Trophoblast cell (in vitro differentiated cells and primary cell): ENCODE results near the gene ZC3H11A.

Source experiments
- DNase-seq, 2 donors: peaks; one replicate each; pipeline ENCODE4 v3.0.0-alpha.2; 2016
- H2AFZ ChIP-seq: 2 replicates; pipeline ENCODE4 v1.6.1; 2013; ENCODE audit warnings: low read length, moderate library complexity, mild to moderate bottlenecking; ENCODE audit not compliant: insufficient read depth, poor library complexity
- H2AK5ac ChIP-seq: 2 replicates; pipeline ENCODE4 v1.6.1; 2013; ENCODE audit warnings: mild to moderate bottlenecking, low read length
- H2BK120ac ChIP-seq: 2 replicates; pipeline ENCODE4 v1.6.1; 2013; ENCODE audit warnings: low read length, mild to moderate bottlenecking, moderate library complexity; ENCODE audit not compliant: insufficient read depth, poor library complexity
- H2BK12ac ChIP-seq: 2 replicates; pipeline ENCODE4 v1.6.1; 2013; ENCODE audit warnings: mild to moderate bottlenecking, low read length, moderate library complexity
- H2BK5ac ChIP-seq: 2 replicates; pipeline ENCODE4 v1.6.1; 2013; ENCODE audit warnings: low read length, low read depth, moderate library complexity, mild to moderate bottlenecking; ENCODE audit not compliant: poor library complexity
- H3K14ac ChIP-seq: 2 replicates; pipeline ENCODE4 v1.6.1; 2013; ENCODE audit warnings: mild to moderate bottlenecking, low read length
- H3K18ac ChIP-seq: 2 replicates; pipeline ENCODE4 v1.6.1; 2013; ENCODE audit warnings: mild to moderate bottlenecking, low read length
- H3K23ac ChIP-seq: 2 replicates; pipeline ENCODE4 v1.6.1; 2013; ENCODE audit warnings: low read length
- H3K27ac ChIP-seq: 2 replicates; pipeline ENCODE4 v1.5.1; 2013; ENCODE audit warnings: low read depth, mild to moderate bottlenecking, inconsistent platforms, low read length, moderate library complexity
- H3K27me3 ChIP-seq: 2 replicates; pipeline ENCODE4 v1.6.1; 2013; ENCODE audit warnings: inconsistent platforms, mild to moderate bottlenecking, low read length, moderate library complexity; ENCODE audit not compliant: insufficient read depth
- H3K36me3 ChIP-seq, 2 experiments: 1 replicate in 1 of 2; 2 replicates in 1 of 2; pipeline ENCODE4 v1.6.1; 2013; ENCODE audit warnings: low read length in 2 of 2, mild to moderate bottlenecking in 2 of 2, moderate library complexity in 1 of 2; ENCODE audit not compliant: insufficient read depth in 2 of 2, control insufficient read depth in 1 of 2
- H3K4ac ChIP-seq: 2 replicates; pipeline ENCODE4 v1.6.1; 2013; ENCODE audit warnings: low read depth, mild to moderate bottlenecking, low read length, moderate library complexity
- H3K4me1 ChIP-seq, 2 experiments: 1 replicate in 1 of 2; 2 replicates in 1 of 2; pipeline ENCODE4 v1.6.1; 2013; ENCODE audit warnings: low read length in 2 of 2, mild to moderate bottlenecking in 2 of 2, moderate library complexity in 1 of 2; ENCODE audit not compliant: insufficient read depth in 2 of 2, control insufficient read depth in 1 of 2
- H3K4me2 ChIP-seq: 2 replicates; pipeline ENCODE4 v1.6.1; 2013; ENCODE audit warnings: inconsistent platforms, mild to moderate bottlenecking, low read length, moderate library complexity
- H3K4me3 ChIP-seq: 2 replicates; pipeline ENCODE4 v1.5.1; 2013; ENCODE audit warnings: mild to moderate bottlenecking, low read depth, low read length, inconsistent platforms
- H3K79me1 ChIP-seq: one replicate; pipeline ENCODE4 v1.6.1; 2013; ENCODE audit warnings: low read length
- H3K79me2 ChIP-seq: 2 replicates; pipeline ENCODE4 v1.6.1; 2013; ENCODE audit warnings: low read length, mild to moderate bottlenecking; ENCODE audit not compliant: control insufficient read depth, insufficient read depth, poor library complexity
- H3K9ac ChIP-seq: 2 replicates; pipeline ENCODE4 v1.6.1; 2013; ENCODE audit warnings: mild to moderate bottlenecking, low read length
- H3K9me3 ChIP-seq: 2 replicates; pipeline ENCODE4 v1.6.1; 2013; ENCODE audit warnings: low read depth, mild to moderate bottlenecking, control low read depth, inconsistent platforms, low read length; ENCODE audit not compliant: insufficient read depth
- H4K12ac ChIP-seq: 2 replicates; pipeline ENCODE4 v1.6.1; 2013; ENCODE audit warnings: low read depth, mild to moderate bottlenecking, low read length, moderate library complexity
- H4K8ac ChIP-seq: 2 replicates; pipeline ENCODE4 v1.6.1; 2013; ENCODE audit warnings: low read depth, mild to moderate bottlenecking, low read length, moderate library complexity
- H4K91ac ChIP-seq: one replicate; pipeline ENCODE4 v1.6.1; 2013; ENCODE audit warnings: low read depth, mild to moderate bottlenecking, low read length, moderate library complexity
- WGBS: extraction: QIAGEN DNeasy Blood & Tissue Kit; methylation state at CpG from one replicate; pipeline ENCODE4 v1.1.7; 2013; ENCODE audit warnings: missing lambda C conversion rate; ENCODE audit not compliant: insufficient read length, insufficient coverage; ENCODE audit errors: extremely low coverage; 5-methylcytosine and 5-hydroxymethylcytosine counted together

ZC3H11A gene

DNA sequence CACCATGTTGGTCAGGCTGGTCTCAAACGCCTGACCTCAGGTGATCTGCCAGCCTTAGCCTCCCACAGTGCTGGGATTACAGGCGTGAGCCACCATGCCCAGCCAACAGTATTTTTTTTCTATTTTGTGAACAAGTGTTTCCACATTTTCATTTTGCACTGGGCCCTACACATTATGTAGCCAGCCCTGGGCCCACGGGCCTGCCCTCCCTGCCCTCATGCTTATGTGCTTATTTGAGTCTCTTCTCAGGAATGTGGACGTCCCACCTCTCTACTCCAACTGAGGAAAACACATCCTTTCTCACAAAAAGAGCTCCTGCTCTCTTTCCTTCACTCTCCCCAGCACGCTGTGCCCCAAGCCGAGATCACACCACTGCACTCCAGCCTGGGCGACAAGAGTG, 13.5 kb upstream of the ZC3H11A start:
- H2BK120ac ChIP-seq = peak overlapping the region; percentile 81
- no peak overlapping the region for H3K4ac ChIP-seq
- H3K4me2 ChIP-seq = no peak overlapping the region
- H2BK5ac ChIP-seq = no peak overlapping the region
- peak overlapping the region; percentile 51 for H4K91ac ChIP-seq
- H3K4me3 ChIP-seq = no peak overlapping the region
- H3K27me3 ChIP-seq = no peaks in the 10 kb centered on the region
- no peaks in the 10 kb centered on the region for H3K36me3 ChIP-seq
- peaks cover 2 to 3% of the 10 kb centered on the region in 2 experiments for H3K4me1 ChIP-seq
- H2AK5ac ChIP-seq = no peak overlapping the region
- H3K27ac ChIP-seq = no peak overlapping the region
- no peaks in the 10 kb centered on the region for H3K79me2 ChIP-seq
- peak overlapping the region; percentile 37 for H4K8ac ChIP-seq
- no peak overlapping the region for H3K14ac ChIP-seq
- no CpG with 5 or more reads among the region's 7 CpGs for WGBS
- H3K79me1 ChIP-seq = no peaks in the 10 kb centered on the region
- H3K9me3 ChIP-seq = no peaks in the 10 kb centered on the region
- no peak overlapping the region for H2AFZ ChIP-seq
- H2BK12ac ChIP-seq = no peak overlapping the region
- no peak overlapping the region for H4K12ac ChIP-seq
- DNase-seq = peak; percentile 65 to 71
- H3K9ac ChIP-seq = no peak overlapping the region
- no peak overlapping the region for H3K23ac ChIP-seq
- H3K18ac ChIP-seq = no peak overlapping the region

DNA sequence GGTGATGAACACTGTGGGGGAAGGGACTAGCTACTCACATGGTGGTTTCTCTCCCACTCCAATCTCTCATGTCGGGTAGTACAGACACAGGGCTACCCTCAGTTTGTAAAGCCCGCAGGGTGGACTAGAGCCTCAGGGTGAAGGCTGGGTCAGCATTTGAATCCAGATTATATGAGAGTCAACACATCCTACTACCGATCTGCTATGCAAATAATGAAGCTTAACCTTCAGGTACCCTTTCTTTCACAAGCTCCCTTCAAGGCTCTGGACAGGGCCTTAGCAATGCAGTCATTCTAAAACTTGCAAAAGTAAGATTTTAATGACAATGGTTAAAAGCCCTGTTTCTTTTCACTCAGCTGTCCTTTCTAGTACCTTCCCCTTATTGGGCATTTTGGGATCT, 5.5 kb upstream of the ZC3H11A start:
- Histone ChIP-seq H3K4me1 (peaks cover 5 to 11% of the 10 kb centered on the region in 2 experiments), H2BK5ac (peak overlapping the region; percentile 59), H2AK5ac (peak overlapping the region; percentile 53), H3K23ac (no peak overlapping the region), H3K4ac (no peak overlapping the region), H3K79me2 (no peaks in the 10 kb centered on the region), H3K36me3 (no peaks in the 10 kb centered on the region), H4K12ac (no peak overlapping the region), H3K18ac (no peak overlapping the region), H4K8ac (peak overlapping the region; percentile 33), H3K27me3 (no peaks in the 10 kb centered on the region), H4K91ac (peak overlapping the region; percentile 4), H2BK12ac (peak overlapping the region; percentile 74), H3K79me1 (peaks cover 10% of the 10 kb centered on the region), H3K9me3 (no peaks in the 10 kb centered on the region), H2BK120ac (peak overlapping the region; percentile 52), H3K4me3 (no peak overlapping the region), H3K27ac (peak overlapping the region; percentile 53), H2AFZ (no peak overlapping the region), H3K4me2 (no peak overlapping the region), H3K14ac (peak overlapping the region; percentile 15), H3K9ac (no peak overlapping the region)
- WGBS = no CpG with 5 or more reads among the region's 3 CpGs
- DNase-seq = peak; percentile 92 to 97

DNA sequence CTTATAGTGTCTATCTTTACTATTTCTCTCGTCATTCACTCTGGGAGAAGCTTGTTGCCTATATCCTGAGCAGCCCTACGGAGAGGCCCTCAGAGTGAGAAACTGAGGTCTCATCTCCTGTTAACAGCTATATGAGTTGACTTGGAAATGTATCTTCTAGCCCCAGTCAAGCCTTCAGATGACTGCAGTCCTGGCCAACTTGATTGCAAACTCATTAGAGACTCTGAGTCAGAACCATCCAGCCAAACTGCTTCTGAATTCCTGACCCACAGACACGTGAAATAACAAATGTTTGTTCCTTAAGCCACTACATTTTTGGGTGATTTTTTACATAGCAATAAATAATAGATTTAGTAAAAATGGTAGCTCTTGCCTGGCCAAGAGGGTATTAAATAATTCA, 3.9 kb upstream of the ZC3H11A start:
- Histone ChIP-seq H3K9ac (no peak overlapping the region), H2AFZ (no peak overlapping the region), H3K23ac (no peak overlapping the region), H3K27me3 (no peaks in the 10 kb centered on the region), H3K9me3 (no peaks in the 10 kb centered on the region), H3K79me2 (peaks cover 7% of the 10 kb centered on the region), H3K4me3 (no peak overlapping the region), H3K27ac (peak overlapping the region; percentile 28), H2BK5ac (peak overlapping the region; percentile 46), H3K79me1 (peaks cover 19% of the 10 kb centered on the region), H3K4me2 (no peak overlapping the region), H3K18ac (no peak overlapping the region), H2BK12ac (no peak overlapping the region), H3K4ac (no peak overlapping the region), H3K14ac (peak overlapping the region; percentile 40), H4K12ac (no peak overlapping the region), H3K36me3 (no peaks in the 10 kb centered on the region), H3K4me1 (peaks cover 5 to 11% of the 10 kb centered on the region in 2 experiments), H4K91ac (peak overlapping the region; percentile 57), H2BK120ac (no peak overlapping the region), H4K8ac (no peak overlapping the region), H2AK5ac (no peak overlapping the region)
- DNase-seq = peak; percentile 61 to 86
- WGBS = no CpG with 5 or more reads among the region's 3 CpGs

DNA sequence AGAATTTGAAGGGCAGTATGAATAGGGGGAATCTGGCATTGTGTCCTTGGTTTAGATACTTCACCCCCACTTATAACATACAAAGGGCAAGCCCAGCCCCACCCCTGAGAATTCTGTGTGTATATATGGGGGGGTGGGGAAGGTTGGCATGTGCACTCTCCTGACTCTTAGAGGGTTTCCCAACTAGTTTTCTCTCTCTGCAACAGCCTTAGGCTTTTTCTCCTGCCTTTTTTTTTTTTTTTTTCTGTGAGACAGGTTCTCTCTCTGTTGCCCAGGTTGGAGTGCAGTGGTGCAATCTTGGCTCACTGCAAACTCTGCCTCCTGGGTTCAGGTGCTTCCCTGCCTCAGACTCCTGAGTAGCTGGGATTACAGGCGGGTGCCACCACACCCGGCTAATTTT, 2.9 kb upstream of the ZC3H11A start:
- Histone ChIP-seq H4K91ac (no peak overlapping the region), H3K36me3 (no peaks in the 10 kb centered on the region), H3K27me3 (no peaks in the 10 kb centered on the region), H2BK120ac (peak overlapping the region; percentile 5), H3K4me1 (peaks cover 5 to 11% of the 10 kb centered on the region in 2 experiments), H3K4me2 (no peak overlapping the region), H3K4ac (no peak overlapping the region), H4K8ac (no peak overlapping the region), H3K9ac (no peak overlapping the region), H2BK12ac (no peak overlapping the region), H3K79me2 (peaks cover 11% of the 10 kb centered on the region), H3K4me3 (no peak overlapping the region), H2AK5ac (no peak overlapping the region), H3K27ac (no peak overlapping the region), H3K79me1 (peaks cover 19% of the 10 kb centered on the region), H3K9me3 (no peaks in the 10 kb centered on the region), H2BK5ac (no peak overlapping the region), H3K14ac (no peak overlapping the region), H3K23ac (no peak overlapping the region), H2AFZ (no peak overlapping the region), H4K12ac (no peak overlapping the region), H3K18ac (no peak overlapping the region)
- DNase-seq = no peak
- no CpG with 5 or more reads among the region's 2 CpGs for WGBS
